D341Med (cell line): ENCODE results near the gene KLF18.
"Not testable (repeated sequence)": the region's sequence is repeated elsewhere in the genome, so short reads cannot be mapped to it uniquely, and the experiment has no call there.

Experiments
- DNase-seq: peaks from one replicate; pipeline ENCODE4 v3.0.0; 2012; ENCODE audit warnings: low spot score

The KLF18 gene

DNA sequence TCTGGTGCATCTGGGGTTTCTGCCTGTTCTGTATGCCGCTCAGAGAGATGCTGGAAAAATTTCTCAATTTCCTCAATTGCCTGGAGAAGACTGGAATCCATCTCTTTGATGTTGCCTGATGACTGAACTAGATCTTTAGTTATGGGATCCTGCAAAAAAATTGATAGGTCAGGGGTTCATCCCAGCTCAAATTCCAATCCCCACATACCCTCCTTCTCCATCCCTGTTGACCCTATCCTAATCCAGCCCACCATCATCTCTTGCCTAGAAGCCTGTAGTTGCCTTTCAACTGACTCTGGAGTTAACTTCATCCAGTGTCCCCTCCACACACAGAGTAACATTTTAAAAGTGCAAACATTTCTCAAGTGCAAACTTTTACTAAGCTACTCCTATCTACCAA lies at the start of gene KLF18:
Gene KLF18 (minus strand): TSS at position 101 of the 400 bp plus-strand sequence. CDS start 0 bp downstream, at position 101.
- DNase-seq, result no peak

DNA sequence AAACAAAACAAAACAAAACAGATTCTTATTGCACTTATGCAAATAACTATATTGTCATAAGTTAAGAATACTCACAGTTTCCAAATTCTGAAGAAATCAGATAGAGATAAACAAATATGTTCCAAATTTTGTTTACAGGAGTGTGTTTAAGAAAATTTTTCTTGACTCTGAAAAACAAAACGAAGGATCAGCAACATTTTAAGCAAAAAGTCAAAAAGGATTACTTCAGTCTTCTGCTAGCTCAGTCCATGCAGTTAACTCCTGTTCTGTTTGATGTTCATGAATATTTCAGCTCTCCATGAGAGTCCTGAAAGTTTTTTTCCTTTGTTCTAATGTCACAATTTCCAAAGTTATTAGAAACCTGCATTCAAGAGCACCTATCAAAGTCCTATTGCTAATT lies 33.2 kb upstream of the KLF18 start:
- DNase-seq, result no peak

GRCh38 chr1:44170281-44170823 lies 28.9 kb upstream of the KLF18 start:
- no peak for DNase-seq

GRCh38 chr1:44168520-44169098 lies 27.2 kb upstream of the KLF18 start:
- DNase-seq, result no peak

- DNase-seq, result no peak
Observed at GRCh38 chr1:44161546-44161945, 20.1 kb upstream of the KLF18 start.

GRCh38 chr1:44158871-44159270 lies 17.4 kb upstream of the KLF18 start:
- DNase-seq, result no peak

DNA sequence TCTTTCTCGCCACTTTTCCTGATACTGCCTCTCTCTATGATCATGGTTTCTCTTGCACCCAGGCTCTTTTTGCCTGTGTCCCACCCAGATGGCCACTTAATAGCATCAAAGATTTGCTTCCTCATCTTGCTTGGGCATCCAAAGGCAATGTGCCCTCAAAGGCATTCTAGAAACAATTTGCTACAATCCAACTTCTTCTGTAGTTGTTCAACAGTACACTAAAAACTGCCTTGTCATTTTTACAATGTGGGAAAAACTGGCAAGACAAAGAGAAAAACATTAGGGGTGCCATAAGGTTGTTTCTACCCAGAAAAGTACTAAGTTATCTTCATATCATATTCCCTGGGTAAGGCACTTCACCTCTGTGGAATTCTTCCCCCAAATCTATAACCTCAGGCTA lies 16.5 kb upstream of the KLF18 start:
- DNase-seq, result no peak

DNA sequence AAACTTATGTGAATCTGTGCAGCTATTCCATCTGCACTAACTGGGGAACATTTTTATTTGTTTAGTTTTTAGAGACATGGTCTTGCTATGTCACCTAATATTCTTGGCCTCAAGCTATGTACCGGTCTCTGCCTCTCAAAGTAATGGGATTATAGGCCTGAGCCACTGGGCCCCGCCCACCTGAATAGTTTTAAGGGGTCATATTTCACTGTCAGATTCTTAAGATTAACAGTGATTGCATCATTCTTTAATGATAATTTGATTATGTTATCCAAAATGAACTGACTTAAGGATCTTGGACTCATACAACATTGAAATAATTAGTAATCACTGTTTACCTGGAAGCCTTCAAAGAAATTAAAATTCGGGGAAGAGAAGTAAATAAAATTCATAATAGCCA lies 12.6 kb upstream of the KLF18 start:
- no peak for DNase-seq

DNA sequence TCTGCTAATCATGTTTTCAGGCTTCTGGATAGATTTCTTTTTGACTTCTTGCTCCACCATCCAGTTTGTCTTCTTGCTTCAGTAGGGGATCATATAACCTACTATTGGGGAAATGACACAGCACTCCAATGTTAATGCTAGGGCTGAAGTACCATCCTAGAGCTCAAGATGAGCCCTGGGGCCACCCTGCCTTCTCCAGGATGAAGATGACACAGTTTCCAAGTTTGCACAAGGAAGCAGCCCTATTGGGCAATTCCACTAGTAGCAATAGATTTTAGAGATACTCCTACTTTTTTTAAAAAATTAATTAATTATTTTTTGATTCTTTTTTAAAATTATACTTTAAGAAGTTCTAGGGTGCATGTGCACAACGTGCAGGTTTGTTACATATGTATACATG lies 11.3 kb upstream of the KLF18 start:
- no peak for DNase-seq

DNA sequence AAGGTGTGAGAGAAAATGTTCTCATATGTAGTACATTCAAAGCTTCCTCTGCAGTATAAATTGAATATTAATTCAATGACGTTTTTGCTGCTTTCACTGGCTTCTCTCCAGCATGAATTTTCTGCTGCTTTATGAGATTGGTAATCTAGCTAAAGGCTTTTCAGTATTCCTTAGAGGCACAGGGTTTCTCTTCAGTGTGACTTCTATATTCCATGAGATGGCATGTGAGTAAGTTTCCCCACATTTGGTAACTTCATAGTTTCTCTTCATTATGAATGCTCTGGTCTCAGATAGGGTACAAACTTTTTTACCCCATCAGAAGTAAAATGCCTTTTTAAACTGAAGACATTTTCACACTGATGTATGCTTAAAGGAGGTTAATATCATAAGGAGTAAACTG lies 10.4 kb upstream of the KLF18 start:
- DNase-seq, result no peak

- DNase-seq, result no peak
Observed at GRCh38 chr1:44151332-44151731, 9.9 kb upstream of the KLF18 start.

GRCh38 chr1:44147582-44147981 lies 6.2 kb upstream of the KLF18 start:
- DNase-seq, result no peak

GRCh38 chr1:44146536-44147361 lies 5.3 kb upstream of the KLF18 start:
- no peak for DNase-seq

- no peak for DNase-seq
Observed at GRCh38 chr1:44144962-44145756, 3.7 kb upstream of the KLF18 start.

- DNase-seq, result not testable (repeated sequence)
Observed at GRCh38 chr1:44139565-44139964, 1.9 kb downstream of the KLF18 start.

- no peak for DNase-seq
Observed at GRCh38 chr1:44138239-44138638, 3.2 kb downstream of the KLF18 start.

DNA sequence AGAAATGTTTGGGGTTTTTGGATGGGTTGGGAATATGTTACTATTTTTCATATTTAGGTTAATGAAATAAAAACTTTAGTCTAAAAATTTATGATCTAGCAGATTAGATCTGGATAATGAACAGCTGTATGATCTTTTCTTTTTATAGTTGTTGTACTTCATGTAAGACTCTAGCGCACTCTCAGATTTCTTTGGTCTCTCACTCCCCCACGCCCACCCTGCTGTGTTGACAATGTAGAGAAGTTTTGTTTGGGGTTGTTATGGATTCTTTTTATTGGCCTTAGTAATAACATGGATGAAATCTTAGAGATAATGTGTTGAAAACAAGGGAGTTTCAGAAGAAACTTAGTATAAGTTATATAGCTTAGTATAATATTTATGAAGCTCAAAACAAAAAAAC lies 5.5 kb downstream of the KLF18 start:
- no peak for DNase-seq

GRCh38 chr1:44134071-44134920 lies 7.1 kb downstream of the KLF18 start:
- no peak for DNase-seq

DNA sequence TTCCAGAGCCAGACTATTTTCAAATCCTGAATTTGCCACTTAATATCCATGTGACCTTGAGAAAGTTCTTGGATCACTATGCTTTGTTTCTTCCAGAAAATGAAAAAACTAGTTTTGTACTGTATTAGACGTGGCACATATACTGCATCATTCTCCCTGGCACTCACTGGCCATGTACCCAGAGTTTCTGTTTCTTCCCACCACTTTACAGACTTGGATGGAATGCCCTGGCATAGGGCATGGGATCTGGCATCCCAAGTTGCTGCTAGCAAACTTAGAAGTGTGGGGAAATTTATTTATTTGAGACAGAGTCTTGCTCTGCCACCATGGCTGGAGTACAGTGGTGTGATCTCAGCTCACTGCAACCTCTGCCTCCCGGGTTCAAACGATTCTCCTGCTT lies 10.0 kb downstream of the KLF18 start:
- no peak for DNase-seq

DNA sequence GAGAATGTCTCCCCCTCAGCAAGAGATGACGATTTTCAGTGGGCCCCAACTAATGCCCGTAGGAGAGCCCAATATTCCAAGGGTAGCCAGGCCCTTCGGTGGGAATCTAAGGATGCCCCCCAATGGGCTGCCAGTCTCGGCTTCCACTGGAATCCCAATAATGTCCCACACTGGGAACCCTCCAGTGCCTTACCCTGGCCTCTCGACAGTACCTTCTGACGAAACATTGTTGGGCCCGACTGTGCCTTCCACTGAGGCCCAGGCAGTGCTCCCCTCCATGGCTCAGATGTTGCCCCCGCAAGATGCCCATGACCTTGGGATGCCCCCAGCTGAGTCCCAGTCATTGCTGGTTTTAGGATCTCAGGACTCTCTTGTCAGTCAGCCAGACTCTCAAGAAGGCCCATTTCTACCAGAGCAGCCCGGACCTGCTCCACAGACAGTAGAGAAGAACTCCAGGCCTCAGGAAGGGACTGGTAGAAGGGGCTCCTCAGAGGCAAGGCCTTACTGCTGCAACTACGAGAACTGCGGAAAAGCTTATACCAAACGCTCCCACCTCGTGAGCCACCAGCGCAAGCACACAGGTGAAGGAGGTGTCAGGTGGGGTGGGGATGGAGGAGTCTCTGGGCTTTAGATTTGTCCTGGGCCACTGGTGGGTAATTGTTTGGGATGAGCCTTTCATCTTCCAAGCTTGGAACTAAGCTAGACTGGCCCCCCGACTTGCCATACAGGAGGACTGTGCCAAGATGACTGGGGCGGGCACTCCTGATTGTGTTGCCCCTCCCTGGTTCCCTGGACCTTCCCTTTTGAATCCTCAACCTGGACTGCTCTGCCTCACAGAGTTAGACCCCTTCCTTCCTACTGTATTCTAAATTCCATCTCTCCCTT lies 11.6 kb downstream of the KLF18 start:
- DNase-seq, result no peak
